HG03064 (cell line): ENCODE data around the gene TREM1.

Experiments used
- ATAC-seq: cut with Tn5 transposase; IDR thresholded peaks from one replicate; pipeline ENCODE4 v1.9.1; 2021; ENCODE audit warnings: low read depth; ENCODE audit not compliant: unreplicated experiment

The TREM1 gene

DNA sequence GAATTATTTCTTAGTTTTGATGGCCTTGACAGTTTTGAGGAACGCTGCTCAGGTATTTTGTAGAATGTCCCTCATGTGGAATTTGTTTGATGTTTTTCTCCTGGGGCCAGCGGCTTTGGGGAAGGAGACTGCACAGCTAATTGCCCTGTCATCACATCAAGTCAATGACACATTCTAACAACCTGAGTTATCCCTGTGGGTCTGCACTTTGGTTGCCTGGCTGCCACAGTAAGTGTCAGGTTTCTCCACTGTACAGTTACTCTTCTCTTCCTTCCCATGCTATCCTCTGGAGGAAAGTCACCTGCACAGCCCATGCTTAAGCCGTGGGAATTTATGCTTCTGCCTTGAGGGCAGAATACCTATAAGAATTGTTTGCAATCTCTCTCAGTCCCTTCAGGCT, 59.7 kb downstream of the TREM1 start:
- ATAC-seq: no peak

DNA sequence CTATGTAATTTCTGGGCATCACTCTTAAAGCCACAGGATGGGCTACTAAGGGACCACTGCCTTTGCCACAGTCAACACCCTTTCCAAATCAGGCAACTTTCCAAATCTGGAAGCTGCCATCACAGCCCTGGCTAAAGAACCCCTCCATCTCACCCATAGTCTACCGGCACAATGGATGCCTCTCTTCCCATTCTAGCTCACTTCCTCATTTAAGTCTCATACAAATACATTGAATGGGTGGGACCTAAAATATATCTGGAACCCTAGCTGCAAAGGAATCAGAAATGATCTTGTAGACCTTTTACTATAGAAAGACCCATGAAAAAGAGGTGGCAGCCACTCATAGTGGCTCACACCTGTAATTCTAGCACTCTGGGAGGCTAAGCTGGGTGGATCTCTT, 61.7 kb downstream of the TREM1 start:
- ATAC-seq: no peak
